ENCODE results near the gene CEBPB.

CEBPB gene

DNA sequence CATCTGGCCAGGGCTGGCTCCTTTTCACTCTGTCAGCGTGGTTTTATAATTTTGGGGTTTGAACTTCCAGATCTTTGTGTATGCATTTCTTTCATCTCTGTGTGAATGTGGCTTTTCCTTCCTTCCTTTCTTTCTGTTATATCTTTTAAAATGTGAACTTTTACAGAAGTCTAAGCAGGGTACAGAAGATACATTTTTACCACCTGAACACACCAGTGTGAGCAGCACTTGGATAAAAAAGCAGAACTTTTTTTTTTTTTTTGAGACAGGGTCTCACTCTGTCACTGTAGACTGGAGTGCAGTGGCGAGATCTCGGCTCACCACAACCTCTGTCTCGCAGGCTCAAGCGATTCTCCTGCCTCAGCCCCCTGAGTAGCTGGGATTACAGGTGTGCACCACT lies 20.5 kb downstream of the CEBPB start:
- Histone ChIP-seq H3K36me3 (ENCODE audit: control insufficient read depth, insufficient read depth, low read length) (no peaks in the 10 kb centered on the region), H3K27ac (ENCODE audit: insufficient read depth, low read length, poor library complexity, severe bottlenecking) (no peak overlapping the region), H3K27me3 (replicated peaks; ENCODE audit: control insufficient read depth, insufficient read depth, low read length, poor library complexity, severe bottlenecking) (no peaks in the 10 kb centered on the region), H3K4me3 (ENCODE audit: insufficient read depth, low read depth, low read length, poor library complexity, severe bottlenecking) (no peak overlapping the region), H3K4me1 (ENCODE audit: control insufficient read depth, insufficient read depth, low read length, poor library complexity, severe bottlenecking) (peaks cover 6% of the 10 kb centered on the region), H3K9me3 (ENCODE audit: control insufficient read depth, low read length) (no peaks in the 10 kb centered on the region)
- DNase-seq, result no peak

- Histone ChIP-seq H3K9me3 (ENCODE audit: control insufficient read depth, low read length) (no peaks in the 10 kb centered on the region), H3K27ac (ENCODE audit: insufficient read depth, low read length, poor library complexity, severe bottlenecking) (no peak overlapping the region), H3K4me3 (ENCODE audit: insufficient read depth, low read depth, low read length, poor library complexity, severe bottlenecking) (no peak overlapping the region), H3K27me3 (replicated peaks; ENCODE audit: control insufficient read depth, insufficient read depth, low read length, poor library complexity, severe bottlenecking) (no peaks in the 10 kb centered on the region), H3K36me3 (ENCODE audit: control insufficient read depth, insufficient read depth, low read length) (no peaks in the 10 kb centered on the region), H3K4me1 (ENCODE audit: control insufficient read depth, insufficient read depth, low read length, poor library complexity, severe bottlenecking) (peaks cover 6% of the 10 kb centered on the region)
- no peak for DNase-seq
Observed at GRCh38 chr20:50213531-50214106, 23.0 kb downstream of the CEBPB start.

GRCh38 chr20:50214226-50215024 lies 23.8 kb downstream of the CEBPB start:
- H3K9me3 ChIP-seq (ENCODE audit: control insufficient read depth, low read length), result no peaks in the 10 kb centered on the region
- no peak overlapping the region for H3K27ac ChIP-seq (ENCODE audit: insufficient read depth, low read length, poor library complexity, severe bottlenecking)
- no peak for DNase-seq

DNA sequence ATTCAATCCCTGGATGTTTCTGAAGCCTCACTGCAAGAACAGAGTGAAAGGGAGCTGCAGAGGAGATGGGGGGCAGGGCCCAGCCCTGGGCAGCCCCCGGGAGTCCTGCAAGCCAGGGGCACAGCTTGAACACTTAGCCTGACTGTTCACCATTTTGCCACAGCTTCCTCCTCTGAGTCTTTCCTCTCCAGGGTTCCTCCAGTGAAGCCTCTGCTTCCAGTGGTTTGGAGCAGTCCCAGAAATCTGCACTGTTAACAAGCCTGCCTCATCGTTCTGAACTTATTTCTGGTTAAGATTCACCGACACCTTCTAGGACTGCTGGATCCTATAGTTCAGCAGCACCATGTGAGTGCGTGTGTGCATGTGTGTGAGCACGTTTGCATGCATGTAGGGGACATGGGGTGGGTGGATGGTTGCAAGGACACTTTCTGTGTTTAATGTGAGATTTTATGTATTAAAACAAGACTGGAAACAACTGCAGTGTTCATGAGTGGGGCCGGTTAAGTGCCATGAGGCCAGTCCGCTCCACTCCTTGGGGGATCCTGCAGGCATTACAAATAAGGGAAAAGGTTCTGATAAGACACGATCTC lies 24.6 kb downstream of the CEBPB start:
- Histone ChIP-seq H3K4me3 (ENCODE audit: insufficient read depth, low read depth, low read length, poor library complexity, severe bottlenecking) (no peak overlapping the region), H3K27me3 (replicated peaks; ENCODE audit: control insufficient read depth, insufficient read depth, low read length, poor library complexity, severe bottlenecking) (no peaks in the 10 kb centered on the region), H3K36me3 (ENCODE audit: control insufficient read depth, insufficient read depth, low read length) (no peaks in the 10 kb centered on the region), H3K9me3 (ENCODE audit: control insufficient read depth, low read length) (no peaks in the 10 kb centered on the region), H3K27ac (ENCODE audit: insufficient read depth, low read length, poor library complexity, severe bottlenecking) (no peak overlapping the region), H3K4me1 (ENCODE audit: control insufficient read depth, insufficient read depth, low read length, poor library complexity, severe bottlenecking) (peaks cover 6% of the 10 kb centered on the region)
- no peak for DNase-seq

More at GRCh38 chr20:50214226-50215024, 23.8 kb downstream of the CEBPB start:
- no peaks in the 10 kb centered on the region for H3K27me3 ChIP-seq (replicated peaks; ENCODE audit: control insufficient read depth, insufficient read depth, low read length, poor library complexity, severe bottlenecking)
- H3K4me1 ChIP-seq (ENCODE audit: control insufficient read depth, insufficient read depth, low read length, poor library complexity, severe bottlenecking), result peaks cover 6% of the 10 kb centered on the region
- no peaks in the 10 kb centered on the region for H3K36me3 ChIP-seq (ENCODE audit: control insufficient read depth, insufficient read depth, low read length)
- no peak overlapping the region for H3K4me3 ChIP-seq (ENCODE audit: insufficient read depth, low read depth, low read length, poor library complexity, severe bottlenecking)

- no peak overlapping the region for H3K27ac ChIP-seq (ENCODE audit: insufficient read depth, low read length, poor library complexity, severe bottlenecking)
- no peaks in the 10 kb centered on the region for H3K9me3 ChIP-seq (ENCODE audit: control insufficient read depth, low read length)
- no peak for DNase-seq
- H3K27me3 ChIP-seq (replicated peaks; ENCODE audit: control insufficient read depth, insufficient read depth, low read length, poor library complexity, severe bottlenecking), result no peaks in the 10 kb centered on the region
- H3K4me1 ChIP-seq (ENCODE audit: control insufficient read depth, insufficient read depth, low read length, poor library complexity, severe bottlenecking), result peaks cover 3% of the 10 kb centered on the region
- H3K4me3 ChIP-seq (ENCODE audit: insufficient read depth, low read depth, low read length, poor library complexity, severe bottlenecking), result no peak overlapping the region
- no peaks in the 10 kb centered on the region for H3K36me3 ChIP-seq (ENCODE audit: control insufficient read depth, insufficient read depth, low read length)
Observed at GRCh38 chr20:50215926-50216325, 25.3 kb downstream of the CEBPB start.

- H3K4me3 ChIP-seq (ENCODE audit: insufficient read depth, low read depth, low read length, poor library complexity, severe bottlenecking), result no peak overlapping the region
- no peak overlapping the region for H3K27ac ChIP-seq (ENCODE audit: insufficient read depth, low read length, poor library complexity, severe bottlenecking)
- no peaks in the 10 kb centered on the region for H3K4me1 ChIP-seq (ENCODE audit: control insufficient read depth, insufficient read depth, low read length, poor library complexity, severe bottlenecking)
- no peaks in the 10 kb centered on the region for H3K9me3 ChIP-seq (ENCODE audit: control insufficient read depth, low read length)
- no peak for DNase-seq
- H3K36me3 ChIP-seq (ENCODE audit: control insufficient read depth, insufficient read depth, low read length), result no peaks in the 10 kb centered on the region
- H3K27me3 ChIP-seq (replicated peaks; ENCODE audit: control insufficient read depth, insufficient read depth, low read length, poor library complexity, severe bottlenecking), result no peaks in the 10 kb centered on the region
Observed at GRCh38 chr20:50216543-50217206, 26.0 kb downstream of the CEBPB start.

DNA sequence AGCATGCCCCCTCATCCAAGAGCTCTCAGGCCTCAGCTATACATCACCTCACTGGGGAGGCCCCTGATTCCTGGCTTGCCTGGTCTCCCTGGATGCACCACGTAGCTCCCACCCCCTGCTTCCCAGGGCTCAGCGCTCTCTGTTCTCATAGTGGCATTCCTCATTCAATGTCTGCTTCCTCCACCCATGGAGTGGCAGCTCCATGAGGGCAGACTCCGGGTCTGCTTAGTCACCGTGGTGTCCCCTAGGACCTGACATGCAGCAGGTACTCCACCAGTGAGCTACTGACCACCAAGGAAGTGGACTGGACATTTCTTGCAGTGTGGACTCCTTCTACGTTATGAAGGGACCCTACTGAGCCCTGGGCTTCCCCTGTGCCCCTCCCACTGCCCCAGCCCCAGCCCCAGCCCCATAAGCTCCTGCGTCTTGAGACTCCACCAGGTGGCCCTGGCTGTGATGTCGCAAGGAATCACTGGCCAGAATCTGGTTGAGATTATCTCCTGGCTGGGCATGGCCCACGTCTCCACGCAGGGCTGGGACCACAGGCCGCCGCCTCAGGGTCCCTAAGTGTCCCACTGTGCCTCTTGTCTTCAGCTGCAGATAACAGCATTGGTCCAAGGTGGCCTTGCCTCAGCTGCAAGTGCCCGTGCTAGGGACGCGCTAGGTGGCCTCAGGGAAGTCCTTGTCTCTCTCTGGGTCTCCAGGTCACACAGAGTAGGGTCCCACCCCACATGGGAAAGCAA lies 26.7 kb downstream of the CEBPB start:
- Histone ChIP-seq H3K4me1 (ENCODE audit: control insufficient read depth, insufficient read depth, low read length, poor library complexity, severe bottlenecking) (no peaks in the 10 kb centered on the region), H3K27me3 (replicated peaks; ENCODE audit: control insufficient read depth, insufficient read depth, low read length, poor library complexity, severe bottlenecking) (no peaks in the 10 kb centered on the region), H3K4me3 (ENCODE audit: insufficient read depth, low read depth, low read length, poor library complexity, severe bottlenecking) (no peak overlapping the region), H3K36me3 (ENCODE audit: control insufficient read depth, insufficient read depth, low read length) (no peaks in the 10 kb centered on the region), H3K9me3 (ENCODE audit: control insufficient read depth, low read length) (no peaks in the 10 kb centered on the region), H3K27ac (ENCODE audit: insufficient read depth, low read length, poor library complexity, severe bottlenecking) (no peak overlapping the region)
- DNase-seq, result no peak

GRCh38 chr20:50218987-50219435 lies 28.4 kb downstream of the CEBPB start:
- H3K27me3 ChIP-seq (replicated peaks; ENCODE audit: control insufficient read depth, insufficient read depth, low read length, poor library complexity, severe bottlenecking), result no peaks in the 10 kb centered on the region

DNA sequence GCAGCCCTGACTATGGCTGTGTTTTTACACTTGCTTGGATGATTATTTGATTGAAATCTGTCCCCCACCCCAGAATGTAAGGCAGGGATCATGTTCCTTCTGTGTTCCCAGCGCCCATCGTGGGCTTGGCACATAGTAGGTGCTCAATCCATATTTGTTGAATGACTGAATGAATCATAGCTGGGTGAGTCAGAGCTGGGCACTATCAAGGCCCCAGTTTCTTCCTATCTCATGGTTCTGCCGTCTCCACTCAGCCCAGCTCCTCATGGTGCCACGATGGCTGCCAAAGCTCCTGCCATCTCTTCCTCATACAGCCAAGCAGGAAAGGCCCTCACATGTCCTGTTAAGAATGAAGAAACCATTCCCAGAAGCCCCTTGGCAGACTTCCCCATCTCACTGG lies 29.0 kb downstream of the CEBPB start:
- Histone ChIP-seq H3K27me3 (replicated peaks; ENCODE audit: control insufficient read depth, insufficient read depth, low read length, poor library complexity, severe bottlenecking) (no peaks in the 10 kb centered on the region), H3K9me3 (ENCODE audit: control insufficient read depth, low read length) (no peaks in the 10 kb centered on the region), H3K36me3 (ENCODE audit: control insufficient read depth, insufficient read depth, low read length) (no peaks in the 10 kb centered on the region), H3K4me1 (ENCODE audit: control insufficient read depth, insufficient read depth, low read length, poor library complexity, severe bottlenecking) (no peaks in the 10 kb centered on the region), H3K4me3 (ENCODE audit: insufficient read depth, low read depth, low read length, poor library complexity, severe bottlenecking) (no peak overlapping the region), H3K27ac (ENCODE audit: insufficient read depth, low read length, poor library complexity, severe bottlenecking) (no peak overlapping the region)
- no peak for DNase-seq

More at GRCh38 chr20:50218987-50219435, 28.4 kb downstream of the CEBPB start:
- Histone ChIP-seq H3K27ac (ENCODE audit: insufficient read depth, low read length, poor library complexity, severe bottlenecking) (no peak overlapping the region), H3K36me3 (ENCODE audit: control insufficient read depth, insufficient read depth, low read length) (no peaks in the 10 kb centered on the region), H3K4me3 (ENCODE audit: insufficient read depth, low read depth, low read length, poor library complexity, severe bottlenecking) (no peak overlapping the region), H3K9me3 (ENCODE audit: control insufficient read depth, low read length) (no peaks in the 10 kb centered on the region), H3K4me1 (ENCODE audit: control insufficient read depth, insufficient read depth, low read length, poor library complexity, severe bottlenecking) (no peaks in the 10 kb centered on the region)
- DNase-seq, result no peak
